ENCODE measurements around the gene ATF1.
A peak's percentile ranks its signal among the peaks of the same experiment; 100 is the strongest.
"Not testable (repeated sequence)": the region's sequence is repeated elsewhere in the genome, so short reads cannot be mapped to it uniquely, and the experiment has no call there.

The ATF1 gene

DNA sequence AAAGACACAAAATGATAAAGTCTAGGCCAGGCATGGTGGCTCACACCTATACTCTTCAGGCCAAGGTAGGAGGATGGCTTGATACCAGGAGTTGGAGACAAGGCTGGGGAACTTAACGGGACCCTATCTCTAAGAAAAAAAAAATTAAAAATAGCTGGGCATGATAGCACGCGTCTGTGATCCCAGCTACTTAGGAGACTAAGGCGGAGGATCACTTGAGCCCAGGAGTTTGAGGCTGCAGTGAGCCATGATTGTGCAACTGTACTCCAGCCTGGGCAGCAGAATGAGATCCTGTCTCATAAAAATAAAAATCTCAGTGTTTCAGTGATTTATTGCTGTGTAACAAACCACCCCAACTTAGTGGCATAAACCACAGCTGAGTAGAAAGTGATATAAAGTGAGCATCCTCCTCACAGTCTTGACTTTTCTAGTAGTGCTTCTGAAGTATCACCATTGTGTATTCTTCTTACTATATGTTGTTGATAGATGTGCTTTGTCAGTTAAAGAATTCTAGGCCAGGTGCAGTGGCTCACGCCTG is 10.6 kb upstream of the ATF1 start:
- no peak for DNase-seq

DNA sequence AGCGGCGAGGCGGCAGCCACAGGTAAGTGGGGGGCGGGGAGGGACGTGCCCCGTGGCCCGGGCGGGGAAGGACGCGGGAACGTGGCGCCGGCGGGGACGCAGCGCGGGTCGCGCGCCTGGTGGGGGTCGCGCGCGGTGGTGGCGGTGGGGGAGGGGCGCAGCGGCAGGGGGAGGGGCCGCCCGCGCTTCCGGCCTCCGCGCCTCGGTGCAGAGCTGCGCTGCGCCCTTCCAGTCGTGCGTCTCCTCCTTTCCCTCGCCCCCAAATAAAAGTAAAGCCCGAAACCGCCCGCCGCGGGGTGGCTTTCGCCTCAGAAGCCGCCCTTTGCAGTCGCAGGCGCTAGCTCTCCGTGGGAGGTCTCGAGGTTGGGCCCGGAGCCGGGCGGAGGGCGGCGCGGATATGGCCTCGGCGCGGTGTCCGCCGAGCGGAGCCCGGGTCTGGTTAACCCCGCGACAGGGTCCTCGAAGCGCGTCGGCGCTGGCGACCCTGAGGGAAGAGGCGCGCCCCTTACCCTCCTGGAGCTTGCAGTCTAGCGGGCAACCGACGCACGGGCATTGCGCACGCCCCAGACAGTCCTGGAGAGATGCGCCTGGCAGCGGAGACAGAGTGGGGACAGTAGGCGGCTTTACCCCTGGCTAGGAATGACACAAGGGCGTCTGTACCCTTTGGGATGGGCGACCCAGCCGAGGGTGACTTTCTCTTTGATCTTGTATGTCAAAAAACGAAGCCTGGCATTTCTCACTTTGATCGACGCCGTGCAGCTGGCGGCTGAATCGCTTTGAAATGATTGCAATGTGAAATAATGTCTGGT is 589 bp downstream of the ATF1 start:
- peak; percentile 50 for DNase-seq

DNA sequence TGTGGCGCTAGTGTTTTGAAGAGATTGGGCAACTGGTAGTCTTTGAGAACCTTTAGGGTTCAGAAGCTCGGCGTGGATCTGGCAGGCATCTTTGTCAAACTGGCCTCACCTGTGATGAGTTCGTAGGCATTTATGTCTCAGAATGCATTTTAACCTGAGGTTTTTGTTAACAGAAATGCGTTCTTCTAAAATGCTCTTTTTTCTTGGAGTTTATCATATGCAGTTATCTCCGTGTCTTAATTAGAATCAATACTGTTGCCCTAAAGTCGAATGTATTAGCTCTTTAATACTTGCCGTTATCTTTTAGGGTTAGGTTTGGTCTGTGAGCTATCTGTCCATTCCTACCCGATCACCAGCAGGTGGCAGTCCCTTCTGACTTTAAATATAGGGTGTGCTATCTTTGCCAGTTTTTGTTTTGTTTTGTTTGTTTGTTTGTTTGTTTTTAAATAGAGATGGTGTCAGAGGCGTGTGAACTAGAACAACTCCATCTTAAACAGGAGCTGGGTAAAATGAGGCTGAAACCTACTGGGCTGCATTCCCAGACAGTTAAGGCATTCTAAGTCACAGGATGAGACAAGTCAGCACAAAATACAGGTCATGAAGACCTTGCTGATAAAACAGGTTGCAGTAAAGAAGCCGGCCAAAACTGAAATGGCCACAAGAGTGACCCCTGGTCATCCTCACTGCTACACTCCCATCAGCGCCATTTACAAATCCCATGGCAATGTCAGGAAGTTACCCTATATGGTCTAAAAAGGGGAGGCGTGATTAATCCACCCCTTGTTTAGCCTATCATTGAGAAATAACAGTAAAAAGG is 1.4 kb downstream of the ATF1 start:
- peak; percentile 42 for DNase-seq

DNA sequence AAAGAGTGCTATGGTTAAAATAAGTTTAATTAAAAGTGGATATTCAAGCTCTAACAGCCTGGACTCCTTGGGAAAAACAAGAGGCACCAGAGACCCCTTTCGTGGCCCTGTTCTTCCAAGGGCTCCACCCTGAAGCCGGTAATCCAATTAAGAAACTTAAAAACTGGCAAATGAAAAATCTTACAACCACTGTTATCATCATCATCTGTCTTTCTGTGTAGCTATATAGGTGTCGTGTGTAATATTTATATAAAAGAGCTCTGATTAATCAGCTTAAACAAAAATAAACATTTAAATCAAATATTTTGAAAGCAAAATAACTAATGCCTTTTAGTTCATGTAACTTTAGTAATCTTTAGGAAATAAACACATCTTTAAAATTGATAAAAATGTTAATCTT is 4.5 kb downstream of the ATF1 start:
- DNase-seq, result no peak

DNA sequence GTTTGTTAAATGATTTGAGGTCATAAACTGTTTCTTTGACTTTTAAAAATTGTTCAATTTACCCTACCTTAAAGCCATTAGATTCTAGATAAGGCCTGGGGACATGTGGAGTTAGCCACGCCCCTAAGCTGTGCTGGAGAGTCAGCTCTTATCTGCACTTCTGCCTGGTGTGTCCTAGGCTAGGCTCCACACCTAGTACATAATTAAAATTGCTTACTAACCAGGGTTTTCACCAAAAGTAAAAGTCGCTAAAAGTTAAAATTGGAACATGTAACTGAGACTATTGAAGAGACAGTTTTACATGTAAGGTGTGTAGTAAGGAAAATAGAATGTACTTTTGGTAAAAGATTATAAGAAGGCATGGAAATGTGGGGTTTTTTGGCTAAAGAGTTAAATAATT is 4.9 kb downstream of the ATF1 start:
- not testable (repeated sequence) for DNase-seq

DNA sequence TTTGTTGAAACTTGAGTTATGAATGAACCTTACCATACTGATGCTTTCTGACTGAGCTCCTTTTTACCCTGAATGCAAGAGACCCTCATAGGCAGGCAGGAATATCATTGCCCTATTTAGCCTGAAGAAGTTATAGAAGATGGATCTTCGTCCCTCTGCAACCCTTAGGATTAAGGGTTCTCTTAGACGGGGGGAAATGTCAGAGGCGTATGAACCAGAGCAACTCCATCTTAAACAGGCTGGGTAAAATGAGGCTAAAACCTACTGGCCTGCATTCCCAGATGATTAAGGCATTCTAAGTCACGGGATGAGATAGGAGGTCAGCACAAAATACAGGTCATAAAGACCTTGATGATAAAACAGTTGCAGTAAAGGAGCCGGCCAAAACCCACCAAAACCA is 7.5 kb downstream of the ATF1 start:
- DNase-seq, result no peak

DNA sequence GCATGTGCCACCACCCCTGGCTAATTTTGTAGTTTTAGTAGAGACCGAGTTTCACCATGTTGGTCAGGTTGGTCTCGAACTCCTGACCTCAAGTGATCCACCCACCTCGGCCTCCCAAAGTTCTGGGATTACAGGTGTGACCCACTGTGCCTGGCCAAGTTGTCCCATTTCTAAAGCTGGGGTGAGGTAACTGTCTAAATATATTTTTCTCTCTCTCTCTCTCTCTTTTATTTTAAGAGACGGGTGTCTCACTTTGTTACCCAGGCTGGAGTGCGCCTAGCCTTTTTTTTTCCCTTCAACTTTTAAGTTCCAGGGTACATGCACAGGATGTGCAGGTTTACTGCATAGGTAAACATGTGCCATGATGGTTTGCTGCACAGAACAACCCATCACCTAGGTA is 8.6 kb downstream of the ATF1 start:
- DNase-seq, result no peak

DNA sequence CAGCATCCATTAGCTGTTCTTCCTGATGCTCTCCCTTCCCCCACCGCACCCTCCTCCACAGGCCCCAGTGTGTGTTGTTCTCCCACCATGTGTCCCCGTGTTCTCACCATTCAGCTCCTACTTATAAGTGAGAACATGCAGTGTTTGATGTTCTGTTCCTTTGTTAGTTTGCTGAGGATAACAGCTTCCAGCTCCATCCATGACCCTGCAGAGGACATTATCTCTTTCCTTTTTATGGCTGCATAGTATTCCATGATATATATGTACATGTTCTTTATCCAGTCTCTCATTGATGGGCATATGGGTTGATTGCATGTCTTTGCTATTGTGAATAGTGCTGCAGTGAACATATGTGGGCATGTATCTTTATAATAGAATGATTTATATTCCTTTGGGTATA is 9.0 kb downstream of the ATF1 start:
- no peak for DNase-seq

DNA sequence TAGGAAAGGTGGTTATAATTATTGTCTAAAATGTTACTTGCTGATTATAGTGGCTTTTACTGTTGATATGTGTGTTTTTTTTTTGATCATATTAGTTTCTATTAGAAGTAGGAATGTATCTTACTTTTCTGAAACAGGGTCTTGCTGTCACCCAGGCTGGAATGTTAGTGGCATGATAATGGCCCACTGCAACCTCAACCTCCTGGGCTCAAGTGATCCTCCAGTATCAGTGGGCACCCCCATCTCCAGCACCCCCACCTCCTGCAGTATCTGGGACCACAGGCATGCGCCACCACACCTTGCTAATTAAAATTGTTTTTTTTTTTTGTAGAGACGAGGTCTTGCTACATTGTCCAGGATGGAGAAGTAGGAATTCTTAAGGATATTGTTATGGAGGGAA is 11.3 kb downstream of the ATF1 start:
- DNase-seq, result no peak

DNA sequence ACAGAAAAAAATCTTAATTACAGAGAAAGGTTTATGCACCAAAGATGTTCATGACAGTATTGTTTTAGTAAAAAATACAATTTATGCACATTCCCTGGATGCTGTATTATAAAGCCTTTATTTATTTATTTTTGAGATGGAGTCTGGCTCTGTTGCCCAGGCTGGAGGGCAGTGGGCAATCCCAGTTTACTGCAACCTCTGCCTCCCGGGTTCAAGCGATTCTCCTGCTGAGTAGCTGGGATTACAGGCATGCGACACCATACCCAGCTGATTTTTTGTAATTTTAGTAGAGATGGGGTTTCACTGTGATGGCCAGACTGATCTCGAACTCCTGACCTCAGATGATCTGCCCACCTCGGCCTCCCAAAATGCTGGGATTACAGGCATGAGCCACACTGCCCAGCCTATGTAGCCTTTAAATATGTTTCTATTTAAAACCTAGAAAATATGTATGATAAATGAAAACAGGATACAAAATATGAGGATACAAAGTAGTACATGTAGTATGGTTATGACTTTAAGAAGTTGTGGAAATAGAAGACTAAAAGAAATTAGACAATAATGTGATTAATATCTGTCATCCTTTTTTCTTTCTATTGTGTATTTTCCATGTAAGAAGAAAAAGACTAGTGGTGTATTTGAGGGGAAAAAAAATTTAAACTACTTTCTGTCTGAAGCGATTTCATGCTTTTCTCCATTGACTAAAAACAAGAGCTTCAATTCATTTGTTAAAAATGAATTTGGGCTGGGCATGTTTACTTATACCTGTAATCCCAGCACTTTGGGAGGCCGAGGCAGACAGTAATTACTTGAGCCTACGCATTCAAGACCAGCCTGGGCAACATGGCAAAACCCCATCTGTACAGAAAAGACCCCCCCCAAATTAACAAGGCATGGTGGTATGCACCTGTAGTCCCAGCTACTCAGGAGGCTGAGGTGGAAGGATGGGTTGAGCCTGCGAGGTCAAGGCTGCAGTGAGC is 13.1 kb downstream of the ATF1 start:
- no peak for DNase-seq

DNA sequence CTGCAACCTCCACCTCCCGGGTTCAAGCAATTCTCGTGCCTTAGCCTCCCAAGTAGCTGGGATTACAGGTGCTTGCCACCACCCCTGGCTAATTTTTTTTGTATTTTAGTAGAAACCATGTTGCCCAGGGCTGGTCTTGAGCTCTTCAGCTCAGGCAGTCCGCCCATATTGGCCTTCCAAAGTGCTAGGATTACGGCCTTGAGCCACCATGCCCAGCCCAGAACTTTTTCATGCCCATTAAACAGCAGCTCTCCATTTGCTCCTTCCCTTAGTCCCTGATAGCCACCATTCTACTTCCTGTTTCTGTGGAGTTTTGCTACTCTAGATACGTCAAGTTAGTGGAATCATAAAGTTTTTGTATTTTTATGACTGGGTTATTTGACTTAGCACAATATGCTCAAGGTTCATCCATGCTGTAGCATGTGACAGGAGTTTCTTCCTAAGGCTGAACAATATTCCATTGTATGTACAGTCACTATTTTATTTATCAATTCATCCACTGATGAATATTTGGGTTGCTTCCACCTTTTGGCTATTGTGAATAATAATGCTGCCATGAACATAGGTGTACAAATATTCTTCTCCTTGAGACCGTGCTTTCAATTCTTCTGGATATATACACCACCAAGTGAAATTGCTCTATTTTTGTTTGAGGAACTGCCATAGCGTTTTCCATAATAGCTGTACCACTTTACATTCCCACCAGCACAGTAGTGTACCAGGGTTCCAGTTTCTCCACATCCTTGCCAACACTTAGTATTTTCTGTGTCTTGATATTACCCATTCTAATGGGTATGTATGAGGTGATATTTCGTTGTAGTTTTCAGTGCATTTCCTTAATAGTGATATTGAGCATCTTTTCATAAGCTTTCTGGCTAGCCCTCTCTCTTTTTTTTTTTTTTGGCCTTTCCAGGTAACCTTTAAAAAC is 15.0 kb downstream of the ATF1 start:
- no peak for DNase-seq

DNA sequence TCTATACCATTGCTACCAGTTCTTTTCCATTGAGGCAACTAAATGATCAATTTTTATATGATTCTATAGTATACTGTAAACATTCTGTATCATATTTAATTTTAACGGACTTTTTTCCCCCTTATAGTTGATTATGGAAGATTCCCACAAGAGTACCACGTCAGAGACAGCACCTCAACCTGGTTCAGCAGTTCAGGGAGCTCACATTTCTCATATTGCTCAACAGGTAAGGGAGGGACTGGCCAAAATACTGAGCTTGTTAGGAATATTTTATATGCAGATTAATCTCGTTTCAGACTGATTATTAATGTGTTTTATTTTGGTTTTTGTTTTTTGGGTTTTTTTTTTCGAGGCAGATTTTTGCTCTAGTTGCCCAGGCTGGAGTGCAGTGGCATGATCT is 16.1 kb downstream of the ATF1 start:
- no peak for DNase-seq

DNA sequence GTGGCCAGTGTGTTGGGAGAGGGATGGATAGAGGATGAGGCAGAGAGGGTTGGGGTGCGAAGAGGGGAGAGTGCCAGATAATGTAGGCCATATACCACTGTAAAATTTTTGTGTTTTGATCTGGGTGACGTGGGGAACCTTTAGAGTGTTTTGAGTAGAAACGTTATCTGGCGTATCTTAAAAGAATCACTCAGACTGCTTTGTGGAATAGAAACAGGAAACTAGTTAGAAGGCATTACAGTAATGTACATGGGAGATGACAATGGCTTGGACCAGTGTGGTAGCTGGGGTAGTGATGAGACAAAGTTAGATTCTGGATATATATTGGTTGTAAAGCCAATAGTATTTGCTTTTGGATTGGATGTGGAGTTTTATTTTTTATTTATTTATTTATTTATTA is 20.6 kb downstream of the ATF1 start:
- no peak for DNase-seq

DNA sequence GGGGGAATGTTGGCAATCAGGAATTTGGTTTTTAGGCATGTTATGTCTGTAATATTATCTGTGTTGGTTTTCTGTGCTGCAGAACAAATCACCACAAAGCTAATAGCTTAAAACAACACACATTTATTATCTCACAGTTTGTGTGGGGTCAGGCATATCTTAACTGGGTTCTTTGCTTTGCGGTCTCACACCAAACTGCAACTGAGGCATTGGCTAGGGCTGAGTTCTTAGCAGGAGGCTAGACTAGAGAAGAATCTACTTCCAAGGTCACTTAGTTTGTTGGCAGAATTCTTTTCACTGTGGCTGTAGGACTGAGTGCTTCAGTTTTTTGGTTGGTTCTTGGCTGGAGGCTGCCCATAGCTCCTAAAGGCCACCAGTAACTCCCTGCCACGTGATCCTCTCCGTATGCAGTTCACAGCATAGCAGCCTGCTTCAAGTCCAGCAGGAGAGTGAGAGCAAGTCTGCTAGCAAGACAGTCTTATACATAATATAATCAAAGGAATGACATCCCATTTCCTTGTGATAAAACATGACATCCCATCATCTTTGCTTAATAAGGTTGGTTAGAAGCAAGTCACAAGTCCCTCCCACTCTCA is 21.6 kb downstream of the ATF1 start:
- DNase-seq, result no peak

DNA sequence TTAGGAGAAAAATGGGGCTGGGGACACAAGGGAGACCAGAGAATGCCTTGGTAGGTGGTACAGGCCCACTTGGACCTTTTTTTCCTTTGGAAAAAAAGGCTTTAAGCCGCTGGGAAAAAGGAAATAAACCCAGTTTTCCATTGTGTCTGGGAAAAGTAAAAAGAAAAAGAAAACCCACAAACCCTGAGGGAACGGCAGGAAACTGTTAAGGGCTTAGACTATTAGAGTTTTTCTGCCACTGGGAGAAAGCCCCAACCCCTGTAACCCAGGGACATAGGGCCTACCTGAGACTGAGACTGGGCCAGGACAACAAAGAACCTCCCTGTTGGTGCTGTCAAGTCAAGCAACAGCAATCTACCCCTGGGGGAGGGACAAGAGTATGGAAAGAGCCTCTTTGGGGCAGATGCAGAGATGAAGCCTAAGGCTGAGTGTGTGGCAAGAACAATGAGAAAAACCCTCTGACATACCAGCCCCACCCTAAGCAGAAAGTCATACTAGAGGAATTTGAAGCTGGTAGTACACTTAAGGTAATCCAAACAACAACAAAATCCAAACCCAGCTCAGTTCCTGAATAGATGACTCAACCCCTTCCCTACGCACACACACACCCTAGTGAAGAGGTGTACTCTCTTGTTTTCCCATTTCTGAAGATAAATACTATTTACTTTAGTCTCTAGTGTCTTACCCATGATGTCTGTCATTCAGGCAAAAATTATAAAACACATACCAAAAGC is 22.8 kb downstream of the ATF1 start:
- DNase-seq, result peak; percentile 88

DNA sequence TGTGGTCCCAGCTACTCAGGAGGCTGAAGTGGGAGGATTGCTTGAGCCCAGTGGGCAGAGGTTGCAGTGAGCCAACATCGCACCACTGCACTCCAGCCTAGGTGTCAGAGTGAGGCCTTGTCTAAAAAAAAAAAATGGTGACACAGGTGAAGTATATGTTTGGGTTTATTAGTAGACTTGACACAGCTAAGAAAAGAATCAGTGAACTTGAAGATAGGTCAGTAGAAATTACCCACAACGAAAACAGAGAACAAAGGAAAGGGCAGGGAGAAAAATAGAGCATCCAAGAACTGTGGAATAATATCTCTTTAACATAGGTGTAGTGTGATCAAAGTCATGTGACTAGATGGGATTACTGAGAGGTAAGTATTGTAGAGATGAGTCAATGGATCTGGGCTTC is 23.7 kb downstream of the ATF1 start:
- DNase-seq, result no peak

DNA sequence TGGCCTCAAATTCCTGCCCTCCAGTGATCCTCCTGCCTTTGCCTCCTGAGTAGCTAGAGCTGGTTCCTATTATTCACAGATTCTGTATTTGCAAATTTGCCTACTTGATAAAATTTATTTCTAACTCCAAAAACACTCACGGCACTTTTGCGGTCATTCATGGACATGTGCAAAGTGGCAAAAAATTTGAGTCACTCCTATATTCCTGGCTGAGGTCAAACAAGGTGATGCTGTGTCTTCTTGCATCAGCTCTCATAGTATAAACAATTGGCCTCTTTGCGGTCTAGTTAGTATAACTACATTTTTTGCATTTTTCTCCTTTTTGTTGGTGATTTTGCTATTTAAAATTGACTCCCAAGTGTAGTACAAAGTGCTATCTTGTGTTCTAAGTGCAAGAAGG is 24.7 kb downstream of the ATF1 start:
- DNase-seq, result peak; percentile 58

DNA sequence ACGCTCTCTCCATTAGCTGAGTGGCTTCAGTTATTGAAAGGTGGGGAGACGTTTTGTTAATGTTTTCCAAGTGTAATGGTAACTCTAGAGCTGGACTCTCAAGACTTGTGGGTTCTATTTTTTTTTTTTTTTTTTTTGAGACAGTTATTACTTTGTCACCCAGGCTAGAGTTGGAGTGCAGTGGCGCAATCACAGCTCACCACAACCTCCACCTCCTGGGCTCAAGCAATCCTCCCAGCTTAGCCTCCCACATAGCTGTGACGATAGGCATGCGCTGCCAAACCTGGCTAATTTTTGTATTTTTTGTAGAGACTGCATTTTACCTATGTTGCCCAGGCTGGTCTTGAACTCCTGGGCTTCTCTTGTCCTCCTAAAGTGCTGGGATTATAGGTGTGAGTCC is 26.2 kb downstream of the ATF1 start:
- DNase-seq, result no peak

DNA sequence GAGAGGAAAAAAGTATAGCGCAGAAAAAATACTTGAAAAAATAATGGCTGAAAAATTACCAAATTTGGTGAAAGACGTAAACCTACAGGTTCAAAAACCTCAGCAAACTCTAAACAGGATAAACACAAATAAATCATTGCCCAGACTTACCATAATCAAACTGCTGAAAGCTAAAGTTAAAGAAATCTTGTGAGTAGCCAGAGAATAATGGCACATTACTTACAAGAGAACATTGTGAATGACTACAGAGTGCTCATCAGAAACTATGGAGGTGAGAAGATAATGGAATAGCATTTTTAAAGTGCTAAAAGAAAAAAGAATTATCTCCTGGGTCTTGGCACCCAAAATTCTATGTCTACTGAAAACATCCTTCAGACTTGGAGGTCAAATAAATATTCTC is 36.0 kb downstream of the ATF1 start:
- no peak for DNase-seq

DNA sequence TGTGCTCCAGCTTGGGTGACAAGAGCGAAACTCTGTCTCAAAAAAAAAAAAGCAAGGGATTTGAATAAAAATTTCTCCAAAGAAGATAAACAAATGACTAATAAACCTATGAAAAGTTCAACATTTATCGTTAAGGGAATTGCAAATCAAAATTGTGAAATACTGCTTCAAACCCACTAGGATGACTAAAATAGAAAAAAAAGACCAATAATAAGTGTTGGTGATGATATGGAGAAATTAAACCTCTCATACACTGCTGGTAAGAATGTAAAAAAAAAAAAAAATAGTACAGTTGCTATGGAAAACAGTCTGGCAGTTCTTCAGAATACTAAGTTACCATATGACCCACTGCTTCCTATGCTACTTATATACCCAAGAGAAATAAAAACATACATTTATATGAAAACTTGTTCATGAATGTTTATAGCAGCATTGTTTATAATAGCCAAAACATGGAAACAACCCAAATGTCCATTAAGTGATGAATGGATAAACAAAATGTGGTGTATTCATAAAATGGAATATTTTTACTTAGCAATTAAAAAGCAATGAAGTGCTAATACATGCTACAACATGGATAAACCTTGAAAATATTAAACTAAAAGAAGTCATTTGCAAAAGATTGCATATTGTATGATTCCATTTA is 39.5 kb downstream of the ATF1 start:
- DNase-seq, result no peak
